GM04503 (cell line): ENCODE measurements around the gene H2AZ2.

Source experiments
- DNase-seq: peaks from one replicate; pipeline ENCODE4 v3.0.0-alpha.2; 2012; ENCODE audit warnings: low read depth

Gene H2AZ2

GRCh38 chr7:44784364-44784763, 63.5 kb downstream of the H2AZ2 start:
- no peak for DNase-seq

- no peak for DNase-seq
These were observed 64.5 kb downstream of the H2AZ2 start for GRCh38 chr7:44783407-44783806.

DNA sequence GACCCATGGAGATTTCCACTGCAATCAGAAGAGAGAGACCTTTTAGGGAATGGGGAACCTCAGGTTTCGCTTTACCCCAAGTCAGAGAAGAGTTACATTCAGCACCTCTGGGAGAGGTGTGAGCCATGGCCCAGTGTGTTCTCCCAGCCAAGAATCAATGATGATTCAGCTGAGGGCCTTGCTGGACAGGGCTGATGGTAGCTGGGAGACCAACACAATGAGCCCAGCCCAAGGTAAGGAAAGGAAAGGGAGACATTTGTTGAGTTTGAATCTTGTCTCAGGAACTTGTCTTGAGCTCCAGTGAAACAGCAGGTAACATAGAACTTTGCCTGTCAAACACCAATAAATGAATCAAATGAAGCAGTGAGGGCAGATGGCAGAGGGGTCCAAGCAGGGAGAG, 65.4 kb downstream of the H2AZ2 start:
- DNase-seq, result no peak
